HG03565 (cell line): Measurements from ENCODE around the gene THAP3.

ENCODE experiments used
- ATAC-seq: cut with Tn5 transposase; IDR thresholded peaks from one replicate; pipeline ENCODE4 v1.9.1; 2021; ENCODE audit warnings: mild to moderate bottlenecking, moderate library complexity; ENCODE audit not compliant: unreplicated experiment

THAP3 gene

DNA sequence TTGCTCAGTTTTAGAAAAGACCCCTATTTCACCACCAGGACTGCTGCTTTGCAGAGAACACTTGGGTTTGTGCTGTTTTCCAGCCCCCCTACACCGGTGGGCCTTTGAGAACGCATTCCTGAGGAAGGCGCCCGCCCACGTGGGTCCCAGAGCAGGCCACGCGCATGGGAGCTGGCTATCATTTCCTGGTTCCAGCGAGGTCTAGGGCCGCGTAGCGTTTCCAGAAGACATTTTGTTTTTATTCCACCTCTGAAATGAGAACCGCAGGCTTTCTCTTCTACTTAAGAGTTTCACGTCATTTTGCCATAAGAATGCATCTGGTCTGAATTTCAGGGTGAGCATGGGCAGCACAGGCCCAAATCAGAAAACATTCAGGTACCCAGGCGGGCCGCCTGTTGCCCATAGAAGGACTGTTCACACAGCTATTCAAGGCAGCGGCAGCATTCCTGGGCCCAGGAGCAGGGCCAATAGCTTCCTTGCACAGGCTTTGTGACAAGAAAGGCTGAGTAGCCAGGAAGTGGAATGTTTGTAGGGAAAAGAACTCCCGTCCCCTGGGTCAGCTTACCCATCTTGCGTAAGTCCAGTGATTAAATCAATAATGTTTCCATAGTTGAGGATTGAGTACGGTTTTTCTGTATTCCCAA lies 20.6 kb upstream of the THAP3 start:
- no peak for ATAC-seq

DNA sequence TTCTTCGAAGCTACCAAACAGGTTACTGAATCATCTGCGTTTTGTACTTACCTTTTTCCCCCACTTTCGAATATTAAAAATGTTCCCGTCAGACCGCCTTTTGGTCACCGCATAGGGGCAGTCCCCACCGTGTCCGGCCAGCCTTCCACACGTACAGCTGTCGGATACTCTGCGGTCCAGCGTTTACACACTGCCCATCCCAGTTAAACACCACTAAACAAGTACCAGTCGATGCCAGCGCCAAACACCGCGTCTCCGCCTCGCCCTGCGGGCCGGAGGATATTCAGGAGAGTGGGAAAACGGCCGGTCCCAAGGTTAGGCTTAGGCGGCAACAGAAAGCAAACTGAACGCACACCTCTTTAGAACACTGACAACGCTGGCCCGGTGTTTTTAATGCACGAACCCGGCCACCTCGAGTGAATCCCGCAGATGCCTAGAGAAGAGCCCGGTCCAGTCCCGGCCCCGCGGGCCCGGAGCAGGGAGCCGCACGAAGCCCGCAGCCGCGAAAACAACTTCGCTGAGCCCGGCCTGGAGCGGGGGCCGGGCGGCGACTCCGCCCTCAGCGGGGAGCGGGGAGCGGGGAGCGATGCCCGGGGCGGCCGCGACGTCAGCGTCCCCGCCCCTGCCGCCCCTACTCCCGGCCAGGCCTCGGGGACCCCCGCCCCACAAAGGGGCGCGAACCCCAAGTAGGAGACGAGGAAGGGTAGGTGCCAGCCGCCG lies 11.9 kb upstream of the THAP3 start:
- ATAC-seq, result peak; percentile 14

DNA sequence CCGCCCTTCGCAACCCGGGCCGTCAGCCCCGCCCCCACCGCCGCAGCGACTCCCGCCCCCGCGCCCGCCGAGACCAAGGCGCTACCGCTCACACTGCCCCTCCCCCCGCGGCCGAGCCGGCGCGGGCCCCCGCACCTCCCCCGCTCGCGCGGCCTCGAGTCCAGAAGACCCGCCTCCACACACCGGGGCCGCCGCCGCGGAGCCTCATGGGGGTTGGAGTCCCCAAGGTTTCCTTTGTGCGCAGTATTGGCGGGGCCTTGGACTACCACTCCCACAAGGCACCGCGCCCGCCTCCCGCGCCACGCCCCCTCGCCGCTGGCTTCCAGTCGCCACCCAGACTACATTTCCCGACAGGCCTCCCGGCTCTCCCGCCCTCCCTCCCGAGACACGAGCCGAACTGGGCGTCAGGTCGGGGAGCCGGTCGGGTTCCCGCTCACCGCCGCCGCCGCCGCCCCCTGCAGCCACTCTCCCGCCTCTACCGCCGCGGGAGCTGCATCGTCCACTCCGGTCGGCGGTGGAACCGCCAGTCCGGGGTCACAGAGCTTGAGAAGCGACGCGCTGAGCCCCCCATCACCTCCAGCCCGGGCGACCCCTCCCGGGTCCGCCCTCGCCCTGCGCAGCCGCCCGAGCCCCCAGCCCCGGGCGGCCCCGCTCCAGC lies 11.2 kb upstream of the THAP3 start, which contains the start of gene PHF13:
Gene PHF13, plus strand, starts transcription at position 371 of the 658 bp plus-strand sequence. CDS start 336 bp downstream, outside the sequence.
- ATAC-seq, result peak; percentile 82

DNA sequence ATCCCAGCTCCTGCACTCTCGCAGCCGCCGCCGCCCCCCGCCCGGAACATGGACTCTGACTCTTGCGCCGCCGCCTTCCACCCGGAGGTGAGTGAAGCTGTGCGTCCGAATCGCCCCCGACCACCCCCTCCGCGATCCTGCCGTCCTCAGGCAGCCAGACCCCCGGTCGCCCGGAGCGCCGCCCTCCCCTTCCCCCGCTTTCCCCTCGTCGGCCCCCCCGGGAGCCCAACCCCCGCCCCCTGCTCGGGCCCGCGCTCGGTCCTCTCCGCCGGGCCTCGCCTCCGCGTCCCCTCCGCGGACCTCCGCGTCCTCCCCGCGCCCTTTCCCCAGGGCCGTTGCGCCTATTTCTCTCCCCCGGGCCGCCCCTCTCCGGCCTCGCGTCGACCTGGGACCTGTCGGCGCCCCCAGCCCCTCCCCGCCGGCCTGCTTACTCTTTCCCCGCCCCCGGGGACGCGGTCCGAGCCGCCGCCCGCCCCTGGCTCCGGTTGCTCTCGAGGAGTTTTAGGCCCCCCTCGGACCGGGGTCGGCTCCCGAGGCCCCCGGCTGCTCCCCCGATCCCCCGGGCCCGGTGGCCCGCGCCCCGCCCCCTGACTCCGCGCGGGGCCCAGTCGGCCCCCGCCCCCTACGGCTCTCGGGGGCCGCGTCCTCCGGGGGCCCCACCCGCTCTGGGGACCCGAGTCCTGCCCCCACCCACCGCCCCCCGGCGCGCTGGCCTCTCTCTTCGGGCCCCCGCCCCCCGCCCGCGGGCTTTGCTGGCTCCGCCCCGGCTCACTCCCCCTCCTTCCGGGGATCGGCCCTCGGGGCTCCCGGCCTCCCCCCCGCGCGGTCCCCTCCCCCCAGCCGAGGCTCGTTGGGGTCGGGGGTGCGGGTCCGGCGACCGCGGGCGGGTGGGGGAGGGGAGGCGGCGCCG lies 10.4 kb upstream of the THAP3 start:
- ATAC-seq, result no peak

DNA sequence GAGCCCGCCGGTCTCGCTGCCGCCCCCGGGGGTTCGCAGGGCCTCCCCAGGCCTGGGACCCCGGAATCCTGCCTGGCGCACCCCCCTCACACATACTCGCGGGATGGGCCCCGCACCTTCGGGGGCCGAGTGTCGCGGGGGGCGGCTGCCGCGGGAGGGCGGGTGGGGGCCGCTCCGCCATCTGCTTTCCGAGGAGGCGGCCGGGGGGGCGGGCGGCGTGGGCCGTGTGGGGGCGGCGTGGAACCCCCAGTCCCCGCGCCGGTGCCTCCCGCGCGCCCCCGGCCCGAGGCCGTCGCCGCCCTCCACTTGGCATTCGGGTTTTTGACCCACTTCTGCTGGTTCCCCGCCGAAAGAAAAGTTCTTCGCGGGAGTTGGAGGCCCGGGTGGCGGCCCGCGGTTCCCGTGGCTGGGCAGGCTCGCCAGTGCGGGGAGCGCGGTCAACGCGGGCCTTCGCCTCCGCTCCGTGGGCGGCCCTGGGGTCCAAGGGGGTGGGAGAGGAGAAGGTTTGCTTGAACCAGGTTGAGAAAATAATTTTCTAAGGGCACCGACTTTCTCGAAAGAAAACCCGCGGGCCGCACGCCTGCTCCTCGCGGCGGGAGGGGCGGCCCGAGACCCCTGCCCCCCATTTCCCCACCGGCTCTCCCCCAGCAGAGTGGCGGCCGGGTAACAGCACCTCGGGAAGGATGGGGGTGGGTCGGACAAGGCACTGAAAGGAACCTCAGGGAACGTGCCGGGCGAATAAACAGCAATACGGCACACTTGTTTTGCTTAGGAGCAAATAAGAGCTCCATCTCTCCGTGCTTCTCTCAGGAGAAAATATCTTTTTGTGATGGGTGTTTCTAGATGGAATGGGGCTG lies 9.5 kb upstream of the THAP3 start:
- ATAC-seq, result no peak

DNA sequence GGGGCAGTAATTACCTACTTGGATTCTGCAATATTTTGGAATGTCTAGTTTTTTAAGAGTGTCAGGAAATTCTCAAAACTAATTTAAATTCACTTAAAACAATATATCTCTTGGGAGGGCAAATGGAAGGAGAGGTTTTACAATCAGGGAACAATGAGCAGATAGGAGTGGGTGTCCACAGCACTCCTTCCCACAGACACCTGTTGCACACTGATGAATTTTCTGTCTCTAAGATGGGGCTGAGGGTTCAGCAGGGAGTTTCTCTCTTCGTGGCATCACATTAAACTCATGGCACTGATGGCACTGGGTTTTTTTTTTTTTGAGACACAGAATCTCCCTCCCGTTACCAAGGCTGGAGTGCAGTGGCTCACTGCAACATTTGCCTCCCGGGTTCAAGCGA lies 5.6 kb upstream of the THAP3 start:
- ATAC-seq, result no peak

DNA sequence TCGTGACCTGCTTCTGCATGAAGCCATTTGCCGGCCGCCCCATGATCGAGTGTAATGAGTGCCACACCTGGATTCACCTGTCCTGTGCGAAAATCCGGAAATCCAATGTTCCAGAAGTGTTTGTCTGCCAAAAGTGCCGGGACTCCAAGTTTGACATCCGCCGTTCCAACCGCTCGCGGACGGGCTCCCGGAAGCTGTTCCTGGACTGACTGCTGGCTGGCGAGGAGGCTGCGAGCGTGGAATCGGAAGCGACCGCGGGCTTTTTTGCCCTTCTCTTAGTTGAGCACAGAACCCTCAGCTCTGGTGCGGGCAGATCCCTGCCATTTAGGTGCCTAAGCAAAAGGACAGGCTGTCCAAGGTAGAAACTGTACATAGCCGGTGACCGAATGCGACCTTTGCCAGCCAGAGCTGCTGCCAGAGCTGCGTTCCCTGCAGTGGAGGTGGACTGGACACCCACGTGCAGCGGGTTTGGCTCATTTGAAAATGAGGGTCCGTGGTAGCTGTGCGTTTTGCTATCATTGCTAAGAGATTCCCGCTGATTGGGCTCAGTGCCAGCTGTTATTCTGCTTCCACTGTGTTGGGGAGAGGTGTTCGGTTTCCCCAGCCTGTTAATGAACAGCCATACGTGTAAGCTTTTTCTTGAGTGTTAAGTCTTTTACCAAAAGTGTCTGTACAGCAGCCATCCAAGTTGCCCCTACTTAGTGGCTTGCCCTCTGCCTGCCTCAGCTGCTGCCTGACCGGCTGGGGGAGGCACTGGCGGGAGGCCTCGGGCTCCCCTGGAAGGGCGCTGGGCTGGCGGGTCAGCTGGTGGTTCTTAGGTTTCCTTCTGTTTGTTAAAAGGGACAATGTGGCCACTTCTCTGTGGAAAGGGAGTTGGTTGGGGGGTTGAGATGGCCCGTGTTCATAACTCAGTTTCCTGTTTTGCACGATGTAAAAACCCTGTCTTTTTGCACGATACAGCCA lies 3.0 kb upstream of the THAP3 start:
- ATAC-seq, result no peak

DNA sequence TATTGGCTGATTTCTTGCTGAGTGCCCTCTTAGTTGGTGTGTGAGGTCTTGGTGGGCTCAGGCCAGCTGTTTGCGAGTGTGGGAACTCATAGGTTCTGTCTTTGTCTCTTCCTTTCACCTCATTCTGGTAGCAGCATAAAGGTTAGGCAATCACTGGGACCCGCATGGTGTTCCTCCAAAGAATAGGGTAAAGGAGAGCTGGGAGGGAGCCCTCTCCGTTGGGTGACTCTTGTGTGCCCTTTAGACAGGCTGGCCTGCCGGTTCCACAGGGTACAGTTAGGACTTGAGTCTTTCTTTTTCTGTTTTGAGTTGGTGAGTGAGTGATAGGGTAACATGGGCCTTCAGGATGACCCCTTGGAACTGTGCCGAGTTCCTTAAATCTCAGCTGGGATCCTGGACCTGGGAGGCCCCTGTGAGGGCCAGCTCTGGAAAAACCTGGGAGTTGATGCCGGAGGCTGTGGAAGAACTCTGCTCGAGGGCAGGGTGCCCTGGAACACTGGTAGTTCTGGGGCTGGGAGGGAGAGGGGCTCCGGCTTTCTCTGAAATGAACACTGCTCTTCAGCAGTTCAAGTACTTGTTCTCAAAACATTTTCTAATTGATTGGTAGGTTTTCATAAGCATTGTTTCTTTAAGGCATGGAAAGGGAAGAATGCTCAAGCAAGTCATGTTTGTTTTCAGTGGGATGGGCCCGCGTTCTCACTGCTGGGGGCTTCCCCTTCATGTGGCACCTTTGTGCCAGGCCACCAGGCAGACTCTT lies 2.1 kb upstream of the THAP3 start:
- no peak for ATAC-seq

DNA sequence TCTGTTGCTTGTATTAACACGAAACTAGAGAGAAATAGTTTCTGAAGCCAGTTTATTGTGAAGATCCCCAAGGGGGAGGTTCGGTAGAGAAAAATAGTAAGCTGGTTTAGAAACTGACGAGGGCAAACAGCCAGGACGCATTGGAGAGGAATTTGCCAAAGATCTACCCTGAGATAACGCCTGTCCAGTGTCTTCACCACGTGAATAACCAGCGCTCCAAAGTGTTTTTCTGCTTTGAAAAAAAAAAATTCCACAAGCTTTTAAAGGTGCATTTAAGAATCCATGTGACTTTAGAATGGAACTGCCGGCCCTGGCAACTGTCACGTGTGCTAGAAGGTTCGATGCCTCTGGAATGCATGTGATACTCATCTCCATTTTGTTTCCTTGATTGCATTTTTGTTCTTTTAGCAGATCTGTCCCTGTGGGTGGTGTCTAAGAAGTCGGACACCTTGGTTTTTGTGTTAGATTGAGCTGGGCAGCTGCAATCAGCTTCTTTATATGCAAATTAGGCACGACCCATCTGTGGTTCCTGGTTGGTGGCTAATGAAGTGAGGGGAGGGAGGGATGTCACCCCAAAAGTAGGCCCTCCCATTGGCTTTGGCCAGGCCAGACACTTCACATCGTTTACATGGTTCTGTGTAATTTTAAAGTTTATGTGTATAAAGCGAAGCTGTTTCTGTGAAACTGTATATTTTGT lies 1.3 kb upstream of the THAP3 start:
- ATAC-seq, result no peak

DNA sequence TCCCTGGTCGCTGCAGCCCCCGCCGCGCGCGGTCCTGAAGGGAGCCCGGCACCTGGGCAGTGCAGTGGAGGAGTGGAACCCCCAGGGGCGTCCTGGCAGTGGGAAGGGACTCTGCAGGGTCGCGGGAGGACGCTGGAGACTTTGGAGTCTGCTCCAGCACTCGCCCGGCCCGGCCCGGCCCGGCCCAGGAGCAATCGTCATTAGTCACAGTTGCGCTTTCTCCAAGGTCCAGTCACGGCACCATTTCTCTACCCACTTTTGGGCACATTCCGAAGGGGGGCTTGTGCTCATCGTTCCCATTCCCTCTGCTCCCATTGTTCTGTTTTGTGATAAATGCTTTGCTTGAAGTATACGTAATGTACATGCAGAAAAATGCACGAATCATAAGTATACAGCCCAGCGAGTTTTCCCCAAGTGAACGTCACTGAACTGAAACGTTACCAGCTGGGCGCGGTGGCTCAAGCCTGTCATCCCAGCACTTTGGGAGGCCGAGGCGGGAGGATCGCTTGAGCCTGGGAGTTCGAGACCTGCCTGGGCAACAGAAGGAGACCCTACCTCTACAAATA lies 999 bp downstream of the THAP3 start:
- no peak for ATAC-seq

DNA sequence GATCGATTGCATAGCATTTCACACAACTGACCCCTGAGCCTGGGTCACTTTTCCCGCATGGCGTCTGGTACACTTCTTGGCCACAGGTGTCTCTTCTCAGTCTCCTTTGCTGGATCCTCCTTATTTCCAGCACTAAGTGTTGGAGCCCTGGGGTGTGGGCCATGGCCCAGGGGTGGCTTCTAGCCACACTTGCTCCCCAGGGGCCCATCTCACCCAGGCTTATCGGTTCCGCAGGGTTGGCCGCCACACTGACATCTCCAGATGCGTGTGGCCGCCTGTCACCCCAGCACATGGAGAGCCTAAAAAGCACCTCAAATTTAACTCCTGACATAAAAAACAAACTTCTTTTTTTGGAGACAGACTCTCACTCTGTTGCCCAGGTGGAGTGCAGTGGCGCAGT lies 2.4 kb downstream of the THAP3 start:
- no peak for ATAC-seq

DNA sequence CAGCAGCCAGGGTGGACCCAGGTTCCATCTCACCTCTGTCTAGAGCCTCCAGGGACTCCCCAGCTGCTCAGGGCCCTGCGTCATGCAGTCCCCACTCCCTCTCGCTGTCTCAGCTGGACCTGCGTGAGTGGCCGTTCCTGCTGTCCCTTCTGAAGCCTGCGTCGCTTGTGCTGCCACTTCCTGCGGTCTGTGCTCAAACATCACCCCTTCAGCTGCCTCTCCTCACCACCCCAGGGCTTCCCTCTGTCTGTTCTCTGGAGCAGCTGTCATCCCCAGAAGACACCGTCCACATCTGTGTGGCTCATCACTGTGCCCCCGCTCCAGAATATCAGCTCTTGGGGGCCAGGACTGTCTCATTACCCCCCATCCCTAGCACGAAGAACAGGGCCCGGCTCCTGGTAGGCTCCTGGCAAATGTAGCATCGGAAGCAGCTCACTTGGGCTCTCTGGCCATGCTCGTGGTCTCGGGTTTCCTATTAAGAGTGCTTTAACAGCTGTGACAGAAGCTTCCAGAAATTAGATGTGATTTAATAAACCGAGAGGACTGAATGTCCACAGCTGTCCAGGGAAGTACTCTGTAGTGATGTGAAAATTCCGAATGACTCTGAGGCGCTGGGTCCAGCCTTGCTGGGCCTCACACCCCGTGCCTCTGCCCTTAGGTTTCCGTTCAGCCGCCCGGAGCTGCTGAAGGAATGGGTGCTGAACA lies 3.3 kb downstream of the THAP3 start:
- no peak for ATAC-seq

DNA sequence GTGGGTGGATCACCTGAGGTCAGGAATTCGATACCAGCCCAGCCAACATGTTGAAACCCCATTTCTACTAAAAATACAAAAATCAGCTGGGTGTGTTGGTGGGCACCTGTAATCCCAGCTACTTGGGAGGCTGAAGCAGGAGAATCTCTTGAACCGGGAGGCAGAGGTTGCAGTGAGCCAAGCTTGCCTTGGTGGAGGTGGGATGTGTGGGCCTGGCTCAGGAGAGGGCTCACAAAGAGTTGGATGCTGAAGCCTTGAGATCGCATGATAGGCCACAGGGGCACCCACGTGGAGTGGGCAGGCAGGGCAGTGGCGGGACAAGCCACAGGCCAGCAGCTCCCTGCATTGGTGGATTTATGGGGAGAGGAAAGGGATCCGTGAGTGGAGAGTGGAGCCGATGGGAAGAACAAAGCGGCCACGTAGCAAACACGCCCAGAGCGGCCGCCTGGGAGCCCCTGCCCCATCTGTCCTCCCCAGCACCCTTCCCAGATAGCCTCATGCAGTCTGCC lies 4.4 kb downstream of the THAP3 start:
- ATAC-seq, result no peak

DNA sequence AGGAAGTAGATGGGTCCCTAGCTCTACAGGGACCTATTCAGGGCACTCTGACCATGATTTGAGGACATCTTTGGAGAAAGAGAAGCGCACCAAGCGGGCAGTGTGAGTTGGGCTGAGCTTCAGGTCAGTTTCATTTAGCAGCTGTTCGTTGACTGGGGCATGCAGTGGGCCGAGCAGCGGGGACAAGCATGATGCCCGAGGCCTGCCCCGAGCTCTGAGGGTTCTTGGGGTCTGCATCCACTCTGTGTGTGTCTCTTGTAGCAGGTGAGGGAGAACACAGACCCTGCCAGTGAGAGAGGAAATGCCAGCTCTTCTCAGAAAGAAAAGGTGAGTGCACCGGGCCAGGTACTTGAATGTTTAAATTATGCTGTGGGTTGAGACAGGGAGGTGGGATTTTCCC lies 5.4 kb downstream of the THAP3 start:
- no peak for ATAC-seq

DNA sequence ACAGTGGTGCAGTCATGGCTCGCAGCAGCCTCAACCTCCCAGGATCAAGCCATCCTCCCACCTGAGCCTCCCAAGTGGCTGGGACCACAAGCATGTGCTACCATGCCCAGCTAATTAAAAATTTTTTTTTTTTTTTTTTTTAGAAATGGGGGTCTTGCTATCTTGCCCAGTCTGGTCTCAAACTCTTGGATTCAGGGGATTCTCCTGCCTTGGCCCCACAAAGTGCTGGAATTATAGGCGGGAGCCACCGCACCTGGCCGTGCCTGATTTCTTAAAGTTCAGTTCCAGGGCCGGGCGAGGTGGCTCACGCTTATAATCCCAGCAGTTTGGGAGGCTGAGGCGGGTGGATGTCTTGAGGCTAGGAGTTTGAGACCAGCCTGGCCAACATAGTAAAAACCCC lies 6.4 kb downstream of the THAP3 start:
- ATAC-seq, result no peak
